ENCODE data around the gene TRIP12. TPM values are rescaled to one million over a fixed set of nuclear protein-coding genes. Genes with fewer than 3 reads are reported as not detected.
"Not testable (repeated sequence)": the region's sequence is repeated elsewhere in the genome, so short reads cannot be mapped to it uniquely, and the experiment has no call there.

Gene TRIP12
- total RNA-seq, 1 donor from 2014 or later, result 206 TPM

DNA sequence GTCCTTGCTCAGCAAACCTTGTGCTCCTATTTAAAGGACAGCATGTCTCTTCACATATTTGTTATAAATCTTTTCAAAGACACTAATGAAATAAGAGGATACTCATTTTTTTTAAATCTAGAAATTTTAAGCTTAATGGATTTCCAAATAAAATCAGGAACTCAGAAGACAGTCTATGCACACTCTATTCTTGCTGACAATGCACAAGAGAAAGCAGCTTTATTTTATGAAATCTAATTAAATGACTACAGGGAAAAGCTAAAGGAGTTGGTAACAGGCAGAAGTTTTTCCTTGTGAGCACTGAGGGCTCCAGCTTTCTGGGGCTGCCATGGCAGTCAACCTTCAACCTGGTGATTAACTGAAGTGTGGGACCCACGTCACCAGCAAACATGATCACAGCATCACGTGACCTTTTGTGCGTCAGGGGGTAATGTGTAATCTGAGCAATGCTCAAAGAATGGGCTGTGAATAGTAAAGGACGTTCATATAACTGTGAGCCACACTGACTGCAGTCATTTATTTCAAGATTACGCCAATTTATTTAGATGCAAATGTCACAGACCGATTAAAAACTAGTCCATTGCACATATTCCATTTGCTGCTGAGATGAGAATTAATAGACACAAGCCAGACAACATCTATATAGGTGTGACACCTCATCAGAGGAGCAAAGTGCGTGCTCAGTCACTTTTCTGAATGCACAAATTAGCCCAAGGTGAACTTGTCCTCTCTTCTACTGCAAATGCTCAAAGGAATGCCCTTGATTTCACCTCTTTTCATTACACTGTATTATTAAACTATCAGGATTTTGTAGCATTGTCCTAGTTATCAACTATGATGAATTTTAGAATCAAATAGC is 195.9 kb downstream of the TRIP12 start:
- no peak for DNase-seq (ENCODE audit: low spot score)

DNA sequence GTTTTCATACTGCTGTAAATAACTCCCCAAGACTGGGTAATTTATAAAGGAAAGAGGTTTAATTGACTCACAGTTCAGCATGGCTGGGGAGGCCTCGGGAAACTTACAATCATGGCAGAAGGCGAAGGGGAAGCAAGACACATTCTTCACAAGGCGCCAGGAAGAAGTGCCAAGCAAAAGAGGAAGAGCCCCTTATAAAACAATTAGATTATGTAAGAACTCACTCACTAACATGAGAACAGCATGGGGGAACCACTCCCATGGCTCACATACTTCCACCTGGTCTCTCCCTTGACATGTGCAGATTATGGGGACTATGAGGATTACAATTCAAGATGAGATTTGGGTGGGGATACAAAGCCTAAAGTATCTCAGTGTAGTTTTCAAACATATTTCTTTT is 198.6 kb downstream of the TRIP12 start:
- DNase-seq (ENCODE audit: low spot score), result not testable (repeated sequence)

DNA sequence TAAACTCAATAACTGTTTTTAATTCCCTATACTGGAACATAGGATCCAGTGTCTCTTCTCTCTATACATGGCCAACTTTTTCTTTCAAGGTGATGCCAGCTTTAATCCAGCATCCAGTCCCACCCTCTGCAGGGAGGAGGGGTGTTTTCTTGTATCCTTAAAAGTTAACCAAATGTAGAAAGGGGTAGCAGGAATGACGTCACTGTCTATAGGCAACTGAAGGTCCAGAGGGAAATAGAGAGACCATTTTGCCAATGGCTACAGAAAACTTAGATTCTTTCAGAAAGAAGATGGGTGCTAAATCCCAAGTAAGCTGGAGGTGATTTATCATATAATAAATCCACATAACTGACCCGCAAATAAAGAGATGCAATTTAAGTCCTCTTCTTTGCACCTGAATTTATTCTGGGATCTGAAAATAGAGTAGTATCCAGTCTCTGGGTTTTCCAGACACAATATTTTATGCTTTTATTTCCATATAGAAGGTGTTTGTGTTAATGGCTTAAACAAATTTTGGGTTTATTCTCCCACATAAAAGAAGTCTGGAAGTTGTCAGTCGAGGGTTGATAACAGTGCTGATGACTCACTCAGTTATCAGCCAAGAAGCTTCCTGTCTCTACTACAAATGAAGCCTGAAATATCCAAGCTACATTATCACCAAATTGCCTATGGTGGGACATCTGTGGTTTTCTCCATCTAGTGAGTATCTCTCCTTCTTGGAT is 201.7 kb downstream of the TRIP12 start:
- no peak for DNase-seq (ENCODE audit: low spot score)

DNA sequence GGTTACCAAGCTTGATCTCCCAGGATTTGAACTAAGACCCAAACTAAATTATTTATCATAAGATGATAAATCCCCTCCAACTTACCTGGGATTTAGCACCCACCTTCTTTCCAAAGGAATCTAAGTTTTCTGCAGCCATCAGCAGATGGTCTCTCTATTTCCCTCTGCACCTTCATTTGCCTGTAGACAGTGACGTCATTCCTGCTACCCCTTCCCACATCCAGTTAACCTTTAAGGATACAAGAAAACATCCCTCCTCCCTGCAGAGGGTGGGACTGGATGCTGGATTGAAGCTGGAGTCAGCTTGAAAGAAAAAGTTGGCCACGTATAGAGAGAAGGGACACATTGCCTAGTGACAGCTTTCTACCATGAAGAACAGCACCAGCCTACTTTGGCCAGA is 203.8 kb downstream of the TRIP12 start:
- DNase-seq (ENCODE audit: low spot score), result no peak

DNA sequence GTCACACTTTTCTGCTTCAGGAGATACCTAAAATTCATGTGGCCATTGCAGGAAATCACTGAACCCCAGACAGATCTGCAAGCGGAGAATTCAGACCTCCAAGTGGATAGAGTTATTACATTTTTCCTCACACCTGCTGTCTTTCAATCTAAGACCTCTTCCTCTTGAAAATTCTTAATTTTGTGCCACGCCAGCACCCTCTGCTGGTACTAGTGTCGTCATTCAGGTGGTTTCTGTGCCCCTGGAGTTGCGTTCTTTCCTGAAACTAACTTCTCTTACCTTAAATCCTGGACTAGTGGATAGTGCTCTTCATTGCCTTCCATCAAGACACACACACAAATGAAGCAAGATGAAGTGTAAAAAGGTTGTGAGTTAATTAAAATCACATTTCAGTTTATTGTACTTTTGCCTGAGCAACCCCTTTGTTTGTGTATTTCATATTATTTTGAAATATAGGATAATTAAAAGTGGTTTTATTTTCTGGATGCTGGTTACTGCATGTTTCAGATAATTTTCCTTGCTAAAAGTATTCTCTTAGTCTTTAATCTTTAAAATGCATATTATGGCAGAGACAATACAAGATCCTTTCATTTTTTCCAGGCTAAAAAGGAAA is 205.8 kb downstream of the TRIP12 start:
- DNase-seq (ENCODE audit: low spot score), result peak; percentile 4

DNA sequence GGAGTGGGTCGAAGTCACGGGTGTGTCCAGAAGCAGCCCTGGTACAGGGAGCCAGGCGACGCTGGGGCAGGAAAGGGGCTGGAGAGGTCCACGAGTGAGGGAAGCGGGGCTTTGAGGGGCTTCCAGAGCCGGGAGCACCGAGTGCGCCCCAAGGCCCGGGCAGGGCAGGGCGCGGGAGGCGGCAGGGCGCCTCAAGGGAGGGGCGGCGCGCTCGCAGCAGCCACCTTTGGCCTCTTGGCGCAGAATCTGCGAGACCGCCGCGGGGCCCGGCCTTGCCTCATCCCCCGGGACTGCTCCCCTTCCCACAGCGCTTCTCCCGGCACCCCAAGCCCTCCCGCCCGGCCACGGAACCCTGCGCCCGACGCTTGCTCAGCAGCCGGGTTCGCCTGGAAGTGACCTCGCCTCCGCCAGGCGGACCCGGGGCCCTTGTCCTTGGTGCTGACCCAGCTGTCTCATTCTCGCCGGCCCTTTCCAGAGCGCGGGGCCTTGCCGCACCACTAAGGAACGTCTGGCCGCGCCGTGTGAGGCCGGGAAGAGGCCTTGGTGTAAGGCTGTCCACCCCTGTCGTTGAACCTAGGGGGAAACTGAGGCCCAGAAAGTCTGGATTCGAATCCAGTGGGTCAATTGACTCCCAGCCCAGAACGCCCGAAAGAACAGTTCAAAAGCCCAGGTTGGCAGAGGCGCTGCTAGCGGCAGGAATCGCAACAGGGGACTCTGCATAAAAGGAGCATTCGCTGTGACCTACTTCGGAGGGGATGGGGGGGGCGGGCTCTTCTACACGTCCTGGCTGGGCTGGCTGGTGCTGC is 206.9 kb downstream of the TRIP12 start:
- DNase-seq (ENCODE audit: low spot score), result peak; percentile 40

DNA sequence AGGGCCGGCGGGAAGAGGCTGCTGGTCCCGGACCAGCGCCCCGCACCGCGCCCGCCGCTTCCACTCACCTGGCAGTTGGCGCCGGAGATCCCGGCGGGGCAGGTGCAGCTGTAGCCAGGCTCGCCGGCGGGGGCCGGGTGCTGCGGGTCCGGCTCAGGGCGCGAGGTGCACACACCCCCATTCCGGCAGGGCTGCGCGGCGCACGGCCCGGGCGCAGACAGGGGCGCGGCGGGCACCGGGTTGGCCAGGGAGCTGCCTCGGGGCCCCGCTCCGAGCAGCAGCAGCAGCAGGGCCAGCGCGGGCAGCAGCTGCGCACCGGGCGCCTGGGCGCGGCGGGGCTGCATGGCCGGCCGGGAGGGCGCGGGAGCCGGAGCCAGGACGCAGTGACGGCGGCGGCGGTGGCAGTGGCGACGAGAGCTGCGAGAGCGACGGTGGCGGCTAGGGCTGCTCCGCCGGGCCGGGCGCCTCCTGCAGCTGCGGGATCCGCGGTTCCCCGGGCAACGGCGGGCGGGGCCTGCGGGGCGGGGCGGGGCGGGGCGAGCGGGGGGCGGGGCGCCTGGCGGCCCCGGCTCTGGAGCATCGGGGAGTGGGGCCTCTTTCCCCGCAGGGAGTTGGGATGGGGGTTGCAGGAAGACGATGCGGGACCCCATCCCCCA is 207.6 kb downstream of the TRIP12 start, which contains the start of gene DNER:
Gene DNER, minus strand, starts transcription at position 476 of the 656 bp plus-strand sequence. Its CDS starts 132 bp downstream, at position 344.
- DNase-seq (ENCODE audit: low spot score), result no peak

Other genes starting within 250 kb of the TRIP12 start
- 4.1 TPM for gene DNER, start 207.5 kb downstream of the TRIP12 start, total RNA-seq (ENCODE audit: insufficient read depth, low replicate concordance)
- 0.72 TPM for gene FBXO36, start 494 bp upstream of the TRIP12 start, total RNA-seq (ENCODE audit: insufficient read depth, low replicate concordance)
- 1.7 TPM for gene SLC16A14, start 146.9 kb upstream of the TRIP12 start, total RNA-seq (ENCODE audit: insufficient read depth, low replicate concordance)

Data from umbilical cord (tissue), 2 donors.